Hepatocyte (in vitro differentiated cells): ENCODE results near the gene KIAA0040. TPM values are rescaled to one million over a fixed set of nuclear protein-coding genes. Genes with fewer than 3 reads are reported as not detected.

Experiments used
- DNase-seq: peaks from one replicate; pipeline ENCODE4 v3.0.0-alpha.2; 2016; ENCODE audit warnings: low spot score
- H2AFZ ChIP-seq: fragments of 200-600 bp; sonication (generic); 2 replicates; pipeline ENCODE4 v1.6.0; 2016; ENCODE audit warnings: antibody characterized with exemption, mild to moderate bottlenecking
- H3K27ac ChIP-seq: fragments of 200-600 bp; sonication (generic); 2 replicates; pipeline ENCODE4 v1.5.1; 2016; ENCODE audit warnings: mild to moderate bottlenecking
- H3K27me3 ChIP-seq: fragments of 200-600 bp; sonication (generic); 2 replicates; pipeline ENCODE4 v1.6.1; 2016
- H3K36me3 ChIP-seq: fragments of 200-600 bp; sonication (generic); replicated peaks from 2 replicates; pipeline ENCODE4 v1.5.1; 2016; ENCODE audit warnings: low read depth; ENCODE audit not compliant: insufficient read depth
- H3K4me1 ChIP-seq: fragments of 200-600 bp; sonication (generic); 2 replicates; pipeline ENCODE4 v1.5.1; 2016; ENCODE audit warnings: mild to moderate bottlenecking, moderate library complexity; ENCODE audit not compliant: insufficient read depth
- H3K4me2 ChIP-seq: fragments of 200-600 bp; sonication (generic); 2 replicates; pipeline ENCODE4 v1.6.0; 2016
- H3K4me3 ChIP-seq: fragments of 200-600 bp; sonication (generic); 2 replicates; pipeline ENCODE4 v1.5.1; 2016; ENCODE audit warnings: mild to moderate bottlenecking
- H3K79me2 ChIP-seq: fragments of 200-600 bp; sonication (generic); 2 replicates; pipeline ENCODE4 v1.6.0; 2017; ENCODE audit warnings: mild to moderate bottlenecking
- H3K9me2 ChIP-seq: fragments of 200-600 bp; sonication (generic); replicated peaks from 2 replicates; pipeline ENCODE4 v1.6.0; 2017; ENCODE audit warnings: mild to moderate bottlenecking; ENCODE audit not compliant: insufficient read depth
- H3K9me3 ChIP-seq: fragments of 200-600 bp; sonication (generic); 2 replicates; pipeline ENCODE4 v1.5.1; 2016; ENCODE audit warnings: low read depth, mild to moderate bottlenecking
- H4K20me1 ChIP-seq: fragments of 200-600 bp; sonication (generic); 2 replicates; pipeline ENCODE4 v1.6.0; 2016; ENCODE audit warnings: mild to moderate bottlenecking; ENCODE audit not compliant: insufficient read depth, poor library complexity, severe bottlenecking
- EZH2 ChIP-seq: fragments of 200-600 bp; sonication (generic); IDR thresholded peaks from 2 replicates; pipeline ENCODE4 v1.6.1; 2016; ENCODE audit warnings: antibody characterized with exemption, mild to moderate bottlenecking, borderline replicate concordance
- EZH2phosphoT487 ChIP-seq: fragments of 200-600 bp; sonication (generic); IDR thresholded peaks from one replicate; pipeline ENCODE4 v1.6.1; 2018; ENCODE audit warnings: antibody characterized with exemption, mild to moderate bottlenecking, low read depth, moderate library complexity; ENCODE audit not compliant: unreplicated experiment, severe bottlenecking
- WGBS: methylation state at CpG from one replicate; pipeline ENCODE4 v1.1.6; 2016; ENCODE audit warnings: low lambda C conversion rate; ENCODE audit errors: missing lambda C conversion rate; 5-methylcytosine and 5-hydroxymethylcytosine counted together
- polyA plus RNA-seq: library from polyadenylated mRNA; unstranded; fragments of >200 nt; fragmentation: Nextera tagmentation; extraction: Ambion mirVana; gene quantifications from 2 replicates; pipeline ENCODE4 v1.2.1, GENCODE V29; 2016
- total RNA-seq: library from RNA; depleted of rRNA; stranded (reverse); fragments of >200 nt; gene quantifications from 2 replicates; pipeline ENCODE4 v1.2.3, GENCODE V29; 2014
- TF ChIP-seq, protein P1 (sequence below): fragments of 200-600 bp; sonication (generic); IDR thresholded peaks from 2 replicates; pipeline ENCODE4 v1.5.1; 2016; ENCODE audit warnings: antibody characterized with exemption, mild to moderate bottlenecking; ENCODE audit not compliant: poor library complexity

The KIAA0040 gene
- total RNA-seq: 8.1 and 8.3 TPM in 2 replicates
- polyA plus RNA-seq: 4.5 and 7.1 TPM in 2 replicates

DNA sequence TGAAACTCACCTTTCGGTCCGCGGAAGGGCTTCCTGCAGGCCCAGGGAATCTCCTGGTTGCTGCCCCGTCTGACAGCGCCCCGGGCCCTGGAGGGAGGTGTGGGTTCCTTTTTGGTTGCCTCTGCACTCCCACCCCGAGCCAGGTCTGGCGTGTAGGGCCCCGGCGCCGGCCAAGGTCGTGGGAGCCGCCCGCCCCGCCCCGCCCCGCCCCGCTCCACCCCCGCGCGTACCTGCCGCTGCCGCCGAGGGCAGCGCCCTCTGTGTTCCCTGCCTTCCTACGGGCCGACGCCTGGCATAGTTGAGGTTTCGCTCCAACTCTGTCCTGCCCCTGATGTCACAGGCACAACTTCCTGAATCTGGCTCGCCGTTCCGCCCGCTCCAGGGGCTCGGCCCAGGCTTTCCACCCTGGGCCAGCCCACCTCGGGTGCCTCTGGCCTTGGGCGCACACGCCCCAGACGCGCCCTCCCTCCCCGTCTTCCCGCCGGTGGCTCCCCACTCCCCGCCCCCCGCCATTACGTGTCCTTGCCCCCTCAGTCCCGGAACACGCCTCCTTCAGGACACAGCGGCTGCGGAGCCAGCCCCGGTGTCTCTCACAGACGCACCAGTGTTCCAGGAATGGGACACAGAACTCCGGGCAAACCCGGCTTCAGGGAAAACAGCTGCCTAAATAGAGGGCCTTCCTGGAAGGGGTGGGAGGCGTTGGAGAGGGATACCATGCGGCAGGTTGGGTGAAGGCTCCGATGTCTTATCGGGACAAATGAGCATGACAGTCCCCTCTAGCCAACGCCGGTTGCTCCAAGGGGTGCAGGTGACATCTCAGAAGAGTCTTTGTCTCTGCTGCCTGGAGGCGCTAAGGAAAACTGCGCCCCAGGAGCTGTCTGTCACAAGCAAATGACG lies at the start of gene KIAA0040:
KIAA0040 (minus strand) TSS at position 147 of the 897 bp plus-strand sequence. CDS start 31,763 bp downstream, outside the sequence.
- peaks cover 9% of the 10 kb centered on the region for H3K79me2 ChIP-seq
- no peaks in the 10 kb centered on the region for H3K36me3 ChIP-seq
- H3K4me2 ChIP-seq: peak within 1 kb of the TSS; percentile 88
- peak within 1 kb of the TSS; percentile 87 for H3K27ac ChIP-seq
- no peak for TF ChIP-seq EZH2phosphoT487
- TF ChIP-seq, protein P1, sequence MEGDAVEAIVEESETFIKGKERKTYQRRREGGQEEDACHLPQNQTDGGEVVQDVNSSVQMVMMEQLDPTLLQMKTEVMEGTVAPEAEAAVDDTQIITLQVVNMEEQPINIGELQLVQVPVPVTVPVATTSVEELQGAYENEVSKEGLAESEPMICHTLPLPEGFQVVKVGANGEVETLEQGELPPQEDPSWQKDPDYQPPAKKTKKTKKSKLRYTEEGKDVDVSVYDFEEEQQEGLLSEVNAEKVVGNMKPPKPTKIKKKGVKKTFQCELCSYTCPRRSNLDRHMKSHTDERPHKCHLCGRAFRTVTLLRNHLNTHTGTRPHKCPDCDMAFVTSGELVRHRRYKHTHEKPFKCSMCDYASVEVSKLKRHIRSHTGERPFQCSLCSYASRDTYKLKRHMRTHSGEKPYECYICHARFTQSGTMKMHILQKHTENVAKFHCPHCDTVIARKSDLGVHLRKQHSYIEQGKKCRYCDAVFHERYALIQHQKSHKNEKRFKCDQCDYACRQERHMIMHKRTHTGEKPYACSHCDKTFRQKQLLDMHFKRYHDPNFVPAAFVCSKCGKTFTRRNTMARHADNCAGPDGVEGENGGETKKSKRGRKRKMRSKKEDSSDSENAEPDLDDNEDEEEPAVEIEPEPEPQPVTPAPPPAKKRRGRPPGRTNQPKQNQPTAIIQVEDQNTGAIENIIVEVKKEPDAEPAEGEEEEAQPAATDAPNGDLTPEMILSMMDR: peak; percentile 3
- H2AFZ ChIP-seq: peak within 1 kb of the TSS; percentile 81
- no peaks in the 10 kb centered on the region for H4K20me1 ChIP-seq
- peak; percentile 89 for DNase-seq
- H3K27me3 ChIP-seq: no peaks in the 10 kb centered on the region
- H3K9me2 ChIP-seq: no peaks in the 10 kb centered on the region
- 2% methylated on average over 24 of the region's 62 CpGs for WGBS
- no peaks in the 10 kb centered on the region for H3K4me1 ChIP-seq
- H3K9me3 ChIP-seq: no peaks in the 10 kb centered on the region
- peak within 1 kb of the TSS; percentile 68 for H3K4me3 ChIP-seq

DNA sequence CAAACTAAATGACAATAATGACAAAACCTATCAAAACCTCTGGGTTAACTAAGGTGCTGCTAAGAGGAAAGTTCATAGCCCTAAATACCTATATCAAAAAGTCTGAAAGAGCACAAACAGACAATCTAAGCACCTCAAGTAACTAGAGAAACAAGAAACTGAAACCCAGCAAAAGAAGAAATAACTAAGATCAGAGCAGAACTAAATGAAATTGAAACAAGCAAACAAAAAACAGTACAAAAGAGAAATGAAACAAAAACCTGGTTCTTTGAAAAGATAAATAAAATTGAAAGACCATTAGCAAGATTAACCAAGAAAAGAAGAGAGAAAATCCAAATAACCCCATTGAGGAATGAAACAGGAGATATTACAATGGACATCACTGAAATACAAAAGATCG lies 44.8 kb upstream of the KIAA0040 start:
- no peak for DNase-seq
- H3K27ac ChIP-seq: no peak overlapping the region
- H3K4me2 ChIP-seq: no peak overlapping the region
- no peaks in the 10 kb centered on the region for H3K36me3 ChIP-seq
- no peaks in the 10 kb centered on the region for H3K79me2 ChIP-seq
- H3K9me3 ChIP-seq: no peaks in the 10 kb centered on the region
- no peaks in the 10 kb centered on the region for H3K9me2 ChIP-seq
- no peak overlapping the region for H2AFZ ChIP-seq
- TF ChIP-seq EZH2phosphoT487 (no peak), EZH2 (no peak)
- TF ChIP-seq, protein P1: no peak
- H4K20me1 ChIP-seq: no peaks in the 10 kb centered on the region
- H3K4me1 ChIP-seq: no peaks in the 10 kb centered on the region
- no peaks in the 10 kb centered on the region for H3K27me3 ChIP-seq
- no peak overlapping the region for H3K4me3 ChIP-seq
- WGBS: 93% methylated on average over 1 of the region's 1 CpG

DNA sequence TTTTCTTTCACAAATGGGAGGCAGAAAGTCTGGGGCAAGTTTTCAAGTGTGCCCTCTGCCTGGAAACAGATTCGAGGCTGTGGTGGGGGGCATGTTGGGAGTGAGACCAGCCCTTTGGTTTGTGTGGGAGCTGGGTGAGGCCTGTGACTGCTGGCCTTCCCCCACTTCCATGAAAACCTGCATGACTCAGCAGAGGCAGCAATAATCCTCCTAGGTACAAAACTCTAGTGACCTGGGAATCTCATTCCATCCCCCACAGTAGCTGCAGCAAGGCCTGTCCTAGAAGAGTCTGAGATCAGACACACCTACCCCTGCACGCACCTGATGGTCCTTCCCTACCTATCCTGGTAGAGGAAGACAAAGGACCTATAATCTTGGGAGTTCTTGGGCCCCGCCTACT lies 42.1 kb upstream of the KIAA0040 start:
- Histone ChIP-seq H3K27me3 (no peaks in the 10 kb centered on the region), H3K27ac (no peak overlapping the region), H3K9me2 (no peaks in the 10 kb centered on the region), H3K36me3 (no peaks in the 10 kb centered on the region), H2AFZ (no peak overlapping the region), H3K4me3 (no peak overlapping the region), H3K9me3 (no peaks in the 10 kb centered on the region), H4K20me1 (no peaks in the 10 kb centered on the region), H3K4me2 (no peak overlapping the region), H3K4me1 (no peaks in the 10 kb centered on the region), H3K79me2 (no peaks in the 10 kb centered on the region)
- TF ChIP-seq EZH2phosphoT487 (no peak), EZH2 (no peak)
- TF ChIP-seq, protein P1: no peak
- 87% methylated on average over 3 of the region's 3 CpGs for WGBS
- DNase-seq: peak; percentile 8
